ENCODE measurements around the gene HS3ST3A1. TPM values are rescaled to one million over a fixed set of nuclear protein-coding genes. Genes with fewer than 3 reads are reported as not detected.
"Not testable (repeated sequence)": the region's sequence is repeated elsewhere in the genome, so short reads cannot be mapped to it uniquely, and the experiment has no call there.

HS3ST3A1 gene
- total RNA-seq, 1 experiment from 2014 or later, result not detected

GRCh38 chr17:13550291-13550690 lies 51.4 kb downstream of the HS3ST3A1 start:
- H3K36me3 ChIP-seq (ENCODE audit: control insufficient read depth, insufficient read depth, low read length), result no peaks in the 10 kb centered on the region
- Mint-ChIP-seq H3K9me3 (ENCODE audit: unreplicated experiment) (peaks cover 17% of the 10 kb centered on the region), H3K4me1 (ENCODE audit: low read depth, unreplicated experiment) (no peaks in the 10 kb centered on the region), H3K36me3 (ENCODE audit: insufficient read depth, unreplicated experiment) (no peaks in the 10 kb centered on the region), H3K27ac (ENCODE audit: unreplicated experiment) (no peak overlapping the region), H3K4me3 (ENCODE audit: unreplicated experiment) (no peak overlapping the region), H3K27me3 (ENCODE audit: insufficient read depth, unreplicated experiment) (no peaks in the 10 kb centered on the region)
- ChIA-PET CTCF (no interaction called here), POLR2A (no interaction called here)
- no peak overlapping the region for H3K4me3 ChIP-seq (ENCODE audit: low read depth, low read length)
- no peaks in the 10 kb centered on the region for H3K9me3 ChIP-seq
- TF ChIP-seq CTCF (IDR thresholded peaks at IDR 0.05; ENCODE audit: insufficient read depth in 1 of 2, low read depth in 1 of 2, low read length in 1 of 2, severe bottlenecking in 1 of 2, unreplicated experiment in 1 of 2), result no peak
- H3K27me3 ChIP-seq (replicated peaks; ENCODE audit: control insufficient read depth, insufficient read depth, low read length), result no peaks in the 10 kb centered on the region
- H3K4me1 ChIP-seq, result no peaks in the 10 kb centered on the region
- intact Hi-C loops (cut with micrococcal nuclease; ENCODE audit: unreplicated experiment), result no loop called here
- no TSS peak for BruUV-seq (replicated peaks)
- no peak for DNase-seq

GRCh38 chr17:13548576-13548975 lies 53.2 kb downstream of the HS3ST3A1 start:
- BruUV-seq (replicated peaks); H3K27me3 ChIP-seq (replicated peaks; ENCODE audit: control insufficient read depth, insufficient read depth, low read length); H3K27me3 Mint-ChIP-seq (ENCODE audit: insufficient read depth, unreplicated experiment); H3K9me3 ChIP-seq; H3K36me3 Mint-ChIP-seq (ENCODE audit: insufficient read depth, unreplicated experiment); DNase-seq; H3K4me1 ChIP-seq; H3K4me1 Mint-ChIP-seq (ENCODE audit: low read depth, unreplicated experiment); H3K4me3 Mint-ChIP-seq (ENCODE audit: unreplicated experiment); POLR2A ChIA-PET; intact Hi-C loops (cut with micrococcal nuclease; ENCODE audit: unreplicated experiment); H3K36me3 ChIP-seq (ENCODE audit: control insufficient read depth, insufficient read depth, low read length); CTCF ChIA-PET; H3K27ac Mint-ChIP-seq (ENCODE audit: unreplicated experiment); H3K4me3 ChIP-seq (ENCODE audit: low read depth, low read length): not testable (repeated sequence)
- H3K9me3 Mint-ChIP-seq (ENCODE audit: unreplicated experiment), result peaks cover 17% of the 10 kb centered on the region

GRCh38 chr17:13546851-13547250 lies 54.9 kb downstream of the HS3ST3A1 start:
- no TSS peak for BruUV-seq (replicated peaks)
- POLR2A ChIA-PET, result no interaction called here
- Mint-ChIP-seq H3K36me3 (ENCODE audit: insufficient read depth, unreplicated experiment) (no peaks in the 10 kb centered on the region), H3K4me3 (ENCODE audit: unreplicated experiment) (no peak overlapping the region), H3K27ac (ENCODE audit: unreplicated experiment) (no peak overlapping the region), H3K9me3 (ENCODE audit: unreplicated experiment) (peaks cover 17% of the 10 kb centered on the region), H3K27me3 (ENCODE audit: insufficient read depth, unreplicated experiment) (no peaks in the 10 kb centered on the region), H3K4me1 (ENCODE audit: low read depth, unreplicated experiment) (no peaks in the 10 kb centered on the region)
- CTCF ChIA-PET, result no interaction called here
- Histone ChIP-seq H3K27me3 (replicated peaks; ENCODE audit: control insufficient read depth, insufficient read depth, low read length) (no peaks in the 10 kb centered on the region), H3K4me1 (no peaks in the 10 kb centered on the region), H3K4me3 (ENCODE audit: low read depth, low read length) (no peak overlapping the region), H3K9me3 (no peaks in the 10 kb centered on the region), H3K36me3 (ENCODE audit: control insufficient read depth, insufficient read depth, low read length) (no peaks in the 10 kb centered on the region)
- no peak for DNase-seq
- intact Hi-C loops (cut with micrococcal nuclease; ENCODE audit: unreplicated experiment), result no loop called here
- TF ChIP-seq CTCF (IDR thresholded peaks at IDR 0.05; ENCODE audit: insufficient read depth in 1 of 2, low read depth in 1 of 2, low read length in 1 of 2, severe bottlenecking in 1 of 2, unreplicated experiment in 1 of 2), result no peak

GRCh38 chr17:13545941-13546340 lies 55.8 kb downstream of the HS3ST3A1 start:
- ChIA-PET POLR2A (no interaction called here), CTCF (no interaction called here)
- BruUV-seq (replicated peaks), result no TSS peak
- Histone ChIP-seq H3K4me3 (ENCODE audit: low read depth, low read length) (no peak overlapping the region), H3K27me3 (replicated peaks; ENCODE audit: control insufficient read depth, insufficient read depth, low read length) (no peaks in the 10 kb centered on the region), H3K9me3 (no peaks in the 10 kb centered on the region), H3K4me1 (no peaks in the 10 kb centered on the region), H3K36me3 (ENCODE audit: control insufficient read depth, insufficient read depth, low read length) (no peaks in the 10 kb centered on the region)
- intact Hi-C loops (cut with micrococcal nuclease; ENCODE audit: unreplicated experiment), result no loop called here
- no peaks in the 10 kb centered on the region for H3K4me1 Mint-ChIP-seq (ENCODE audit: low read depth, unreplicated experiment)
- peaks cover 17% of the 10 kb centered on the region for H3K9me3 Mint-ChIP-seq (ENCODE audit: unreplicated experiment)
- no peaks in the 10 kb centered on the region for H3K36me3 Mint-ChIP-seq (ENCODE audit: insufficient read depth, unreplicated experiment)
- no peak for DNase-seq
- no peak overlapping the region for H3K27ac Mint-ChIP-seq (ENCODE audit: unreplicated experiment)
- TF ChIP-seq CTCF (IDR thresholded peaks at IDR 0.05; ENCODE audit: insufficient read depth in 1 of 2, low read depth in 1 of 2, low read length in 1 of 2, severe bottlenecking in 1 of 2, unreplicated experiment in 1 of 2), result no peak
- no peaks in the 10 kb centered on the region for H3K27me3 Mint-ChIP-seq (ENCODE audit: insufficient read depth, unreplicated experiment)
- H3K4me3 Mint-ChIP-seq (ENCODE audit: unreplicated experiment), result no peak overlapping the region

All from Caco-2 (cell line).